ENCODE measurements around the gene GUCY2F.

GRCh38 chrX:109372716-109373115 is 109.2 kb downstream of the GUCY2F start:
- no peak for TF ChIP-seq CTCF (optimal IDR thresholded peaks at IDR 0.05 in 1 of 3, IDR thresholded peaks at IDR 0.05 in 1 of 3, conservative IDR thresholded peaks at IDR 0.05 in 1 of 3; ENCODE audit: extremely low read depth in 1 of 3, insufficient read depth in 2 of 3, low read length in 3 of 3)
- no peak for TF ChIP-seq EZH2 (IDR thresholded peaks at IDR 0.05; ENCODE audit: low read length)

All from keratinocyte (primary cell).